Measurements from ENCODE around the gene MRPS22.
A peak's percentile ranks its signal among the peaks of the same experiment; 100 is the strongest.

MRPS22 gene

GRCh38 chr3:139324456-139324855 lies 19.4 kb upstream of the MRPS22 start:
- Histone ChIP-seq H3K9ac (ENCODE audit: low read depth, low read length, poor library complexity) (no peak overlapping the region), H3K23ac (ENCODE audit: low read depth, low read length, poor library complexity) (no peak overlapping the region), H3K4me3 (ENCODE audit: low read length in 2 of 2) (no peak overlapping the region), H3K4me1 (ENCODE audit: control insufficient read depth in 2 of 2, insufficient read depth in 1 of 2, low read depth in 1 of 2, low read length in 2 of 2) (peaks cover 0 to 2% of the 10 kb centered on the region in 2 donors), H3K27me3 (ENCODE audit: control insufficient read depth in 3 of 3, insufficient read depth in 3 of 3, low read depth in 1 of 3, low read length in 3 of 3) (peaks cover 0 to 58% (median 5%) of the 10 kb centered on the region in 3 experiments), H3K4ac (ENCODE audit: low read length) (no peak overlapping the region), H3K9me3 (replicated peaks in 1 of 2; ENCODE audit: control insufficient read depth in 2 of 2, insufficient read depth in 1 of 2, low read depth in 1 of 2, low read length in 2 of 2) (no peaks in the 10 kb centered on the region), H3K36me3 (replicated peaks in 1 of 2; ENCODE audit: control insufficient read depth in 2 of 2, insufficient read depth in 2 of 2, low read length in 2 of 2) (no peaks in the 10 kb centered on the region), H2AFZ (ENCODE audit: low read length) (no peak overlapping the region), H4K91ac (ENCODE audit: low read depth, low read length, poor library complexity) (no peak overlapping the region), H3K79me1 (ENCODE audit: low read depth, low read length) (no peaks in the 10 kb centered on the region), H3K4me2 (ENCODE audit: insufficient read depth, low read length, poor library complexity, severe bottlenecking) (no peak overlapping the region), H2BK120ac (ENCODE audit: low read depth, low read length) (no peak overlapping the region), H2BK5ac (ENCODE audit: low read length) (no peak overlapping the region), H3K18ac (ENCODE audit: low read length) (no peak overlapping the region), H2BK15ac (ENCODE audit: low read length) (no peak overlapping the region), H2AK5ac (ENCODE audit: low read depth, low read length) (no peak overlapping the region), H4K8ac (ENCODE audit: low read depth, low read length) (no peak overlapping the region), H2BK12ac (ENCODE audit: low read length) (no peak overlapping the region), H3K27ac (replicated peaks; ENCODE audit: low read length) (no peak overlapping the region), H3K14ac (ENCODE audit: low read length) (no peak overlapping the region)
- no peak for DNase-seq (ENCODE audit: low spot score)
- WGBS, 2 donors (ENCODE audit: extremely low coverage in 2 of 2, insufficient read length in 2 of 2, insufficient replicate concordance in 1 of 2) = no CpG with 5 or more reads among the region's 5 CpGs

GRCh38 chr3:139325551-139325950 lies 18.3 kb upstream of the MRPS22 start:
- H2BK12ac ChIP-seq (ENCODE audit: low read length) = no peak overlapping the region
- DNase-seq (ENCODE audit: low spot score) = no peak
- no peak overlapping the region for H3K23ac ChIP-seq (ENCODE audit: low read depth, low read length, poor library complexity)
- no peak overlapping the region for H2BK15ac ChIP-seq (ENCODE audit: low read length)
- no peak overlapping the region for H2AK5ac ChIP-seq (ENCODE audit: low read depth, low read length)
- peaks cover 0 to 2% of the 10 kb centered on the region in 2 donors for H3K4me1 ChIP-seq (ENCODE audit: control insufficient read depth in 2 of 2, insufficient read depth in 1 of 2, low read depth in 1 of 2, low read length in 2 of 2)
- no peak overlapping the region for H2AFZ ChIP-seq (ENCODE audit: low read length)
- no peak overlapping the region for H3K9ac ChIP-seq (ENCODE audit: low read depth, low read length, poor library complexity)
- no peak overlapping the region for H3K4me2 ChIP-seq (ENCODE audit: insufficient read depth, low read length, poor library complexity, severe bottlenecking)
- H3K18ac ChIP-seq (ENCODE audit: low read length) = peak overlapping the region; percentile 44
- no peak overlapping the region for H3K4me3 ChIP-seq (ENCODE audit: low read length in 2 of 2)
- H3K14ac ChIP-seq (ENCODE audit: low read length) = peak overlapping the region; percentile 40
- no peaks in the 10 kb centered on the region for H3K9me3 ChIP-seq (replicated peaks in 1 of 2; ENCODE audit: control insufficient read depth in 2 of 2, insufficient read depth in 1 of 2, low read depth in 1 of 2, low read length in 2 of 2)
- peaks cover 0 to 63% (median 9%) of the 10 kb centered on the region in 3 experiments for H3K27me3 ChIP-seq (ENCODE audit: control insufficient read depth in 3 of 3, insufficient read depth in 3 of 3, low read depth in 1 of 3, low read length in 3 of 3)
- no peak overlapping the region for H3K4ac ChIP-seq (ENCODE audit: low read length)
- H3K79me1 ChIP-seq (ENCODE audit: low read depth, low read length) = no peaks in the 10 kb centered on the region
- no peak overlapping the region for H4K8ac ChIP-seq (ENCODE audit: low read depth, low read length)
- H2BK5ac ChIP-seq (ENCODE audit: low read length) = no peak overlapping the region
- WGBS, 2 donors (ENCODE audit: extremely low coverage in 2 of 2, insufficient read length in 2 of 2, insufficient replicate concordance in 1 of 2) = no CpG with 5 or more reads among the region's 3 CpGs
- no peak overlapping the region for H3K27ac ChIP-seq (replicated peaks; ENCODE audit: low read length)
- no peaks in the 10 kb centered on the region for H3K36me3 ChIP-seq (replicated peaks in 1 of 2; ENCODE audit: control insufficient read depth in 2 of 2, insufficient read depth in 2 of 2, low read length in 2 of 2)
- no peak overlapping the region for H2BK120ac ChIP-seq (ENCODE audit: low read depth, low read length)
- H4K91ac ChIP-seq (ENCODE audit: low read depth, low read length, poor library complexity) = no peak overlapping the region

GRCh38 chr3:139326131-139326530 lies 17.7 kb upstream of the MRPS22 start:
- Histone ChIP-seq H4K8ac (ENCODE audit: low read depth, low read length) (no peak overlapping the region), H3K79me1 (ENCODE audit: low read depth, low read length) (no peaks in the 10 kb centered on the region)

GRCh38 chr3:139326707-139327106 lies 17.1 kb upstream of the MRPS22 start:
- Histone ChIP-seq H4K8ac (ENCODE audit: low read depth, low read length) (no peak overlapping the region), H2AFZ (ENCODE audit: low read length) (no peak overlapping the region), H3K4me1 (ENCODE audit: control insufficient read depth in 2 of 2, insufficient read depth in 1 of 2, low read depth in 1 of 2, low read length in 2 of 2) (peaks cover 0 to 2% of the 10 kb centered on the region in 2 donors), H2AK5ac (ENCODE audit: low read depth, low read length) (no peak overlapping the region), H3K4ac (ENCODE audit: low read length) (no peak overlapping the region), H2BK15ac (ENCODE audit: low read length) (no peak overlapping the region), H3K27me3 (ENCODE audit: control insufficient read depth in 3 of 3, insufficient read depth in 3 of 3, low read depth in 1 of 3, low read length in 3 of 3) (peaks cover 0 to 57% (median 9%) of the 10 kb centered on the region in 3 experiments), H3K18ac (ENCODE audit: low read length) (no peak overlapping the region), H2BK12ac (ENCODE audit: low read length) (no peak overlapping the region), H3K27ac (replicated peaks; ENCODE audit: low read length) (no peak overlapping the region), H3K4me3 (ENCODE audit: low read length in 2 of 2) (no peak overlapping the region), H3K9me3 (replicated peaks in 1 of 2; ENCODE audit: control insufficient read depth in 2 of 2, insufficient read depth in 1 of 2, low read depth in 1 of 2, low read length in 2 of 2) (no peaks in the 10 kb centered on the region), H3K14ac (ENCODE audit: low read length) (no peak overlapping the region), H3K23ac (ENCODE audit: low read depth, low read length, poor library complexity) (no peak overlapping the region), H3K4me2 (ENCODE audit: insufficient read depth, low read length, poor library complexity, severe bottlenecking) (no peak overlapping the region), H3K36me3 (replicated peaks in 1 of 2; ENCODE audit: control insufficient read depth in 2 of 2, insufficient read depth in 2 of 2, low read length in 2 of 2) (no peaks in the 10 kb centered on the region), H3K9ac (ENCODE audit: low read depth, low read length, poor library complexity) (no peak overlapping the region), H2BK5ac (ENCODE audit: low read length) (no peak overlapping the region), H4K91ac (ENCODE audit: low read depth, low read length, poor library complexity) (no peak overlapping the region), H2BK120ac (ENCODE audit: low read depth, low read length) (no peak overlapping the region), H3K79me1 (ENCODE audit: low read depth, low read length) (no peaks in the 10 kb centered on the region)
- no peak for DNase-seq (ENCODE audit: low spot score)
- WGBS, 2 donors (ENCODE audit: extremely low coverage in 2 of 2, insufficient read length in 2 of 2, insufficient replicate concordance in 1 of 2) = no CpG with 5 or more reads among the region's 4 CpGs

More at GRCh38 chr3:139326131-139326530, 17.7 kb upstream of the MRPS22 start:
- no peak overlapping the region for H2BK15ac ChIP-seq (ENCODE audit: low read length)
- no peak overlapping the region for H3K23ac ChIP-seq (ENCODE audit: low read depth, low read length, poor library complexity)
- H3K9ac ChIP-seq (ENCODE audit: low read depth, low read length, poor library complexity) = no peak overlapping the region
- no peaks in the 10 kb centered on the region for H3K36me3 ChIP-seq (replicated peaks in 1 of 2; ENCODE audit: control insufficient read depth in 2 of 2, insufficient read depth in 2 of 2, low read length in 2 of 2)
- H3K4me2 ChIP-seq (ENCODE audit: insufficient read depth, low read length, poor library complexity, severe bottlenecking) = no peak overlapping the region
- H3K27me3 ChIP-seq (ENCODE audit: control insufficient read depth in 3 of 3, insufficient read depth in 3 of 3, low read depth in 1 of 3, low read length in 3 of 3) = peaks cover 0 to 63% (median 9%) of the 10 kb centered on the region in 3 experiments
- DNase-seq (ENCODE audit: low spot score) = no peak
- H3K18ac ChIP-seq (ENCODE audit: low read length) = no peak overlapping the region
- no CpG with 5 or more reads among the region's 5 CpGs for WGBS, 2 donors (ENCODE audit: extremely low coverage in 2 of 2, insufficient read length in 2 of 2, insufficient replicate concordance in 1 of 2)
- H2AK5ac ChIP-seq (ENCODE audit: low read depth, low read length) = no peak overlapping the region
- H3K4me1 ChIP-seq (ENCODE audit: control insufficient read depth in 2 of 2, insufficient read depth in 1 of 2, low read depth in 1 of 2, low read length in 2 of 2) = peaks cover 0 to 2% of the 10 kb centered on the region in 2 donors
- no peak overlapping the region for H3K4me3 ChIP-seq (ENCODE audit: low read length in 2 of 2)
- H2BK120ac ChIP-seq (ENCODE audit: low read depth, low read length) = no peak overlapping the region
- no peak overlapping the region for H2AFZ ChIP-seq (ENCODE audit: low read length)
- H3K4ac ChIP-seq (ENCODE audit: low read length) = no peak overlapping the region
- no peak overlapping the region for H2BK12ac ChIP-seq (ENCODE audit: low read length)
- no peak overlapping the region for H4K91ac ChIP-seq (ENCODE audit: low read depth, low read length, poor library complexity)
- no peaks in the 10 kb centered on the region for H3K9me3 ChIP-seq (replicated peaks in 1 of 2; ENCODE audit: control insufficient read depth in 2 of 2, insufficient read depth in 1 of 2, low read depth in 1 of 2, low read length in 2 of 2)
- H3K27ac ChIP-seq (replicated peaks; ENCODE audit: low read length) = no peak overlapping the region
- no peak overlapping the region for H3K14ac ChIP-seq (ENCODE audit: low read length)
- H2BK5ac ChIP-seq (ENCODE audit: low read length) = no peak overlapping the region
